Nephron progenitor cell (in vitro differentiated cells): ENCODE data around the gene GPATCH2.
"Not testable (repeated sequence)": the region's sequence is repeated elsewhere in the genome, so short reads cannot be mapped to it uniquely, and the experiment has no call there.

Source experiments
- DNase-seq: peaks from one replicate; pipeline ENCODE4 v3.0.0; 2021
- H3K27ac Mint-ChIP-seq: 2 replicates; pipeline ENCODE4 v1.8.0; 2021; ENCODE audit warnings: mild to moderate bottlenecking, moderate library complexity, mixed read lengths
- H3K27me3 Mint-ChIP-seq: 2 replicates; pipeline ENCODE4 v1.8.0; 2021; ENCODE audit warnings: mild to moderate bottlenecking, low read depth, mixed read lengths; ENCODE audit not compliant: poor library complexity
- H3K36me3 Mint-ChIP-seq: 2 replicates; pipeline ENCODE4 v1.8.0; 2021; ENCODE audit warnings: low read depth, mixed read lengths
- H3K4me1 Mint-ChIP-seq: 2 replicates; pipeline ENCODE4 v1.8.0; 2021; ENCODE audit warnings: mixed read lengths
- H3K4me3 Mint-ChIP-seq: 2 replicates; pipeline ENCODE4 v1.8.0; 2021; ENCODE audit warnings: mild to moderate bottlenecking, moderate library complexity, mixed read lengths
- H3K9me3 Mint-ChIP-seq: 2 replicates; pipeline ENCODE4 v1.8.0; 2021; ENCODE audit warnings: mild to moderate bottlenecking, moderate library complexity, mixed read lengths
- CTCF ChIP-seq: fragments of 200-600 bp; sonication (generic); IDR thresholded peaks from 2 replicates; pipeline ENCODE4 v1.5.0; 2021; ENCODE audit warnings: antibody characterized with exemption

The GPATCH2 gene

GRCh38 chr1:217602380-217602779 is 28.5 kb downstream of the GPATCH2 start:
- Mint-ChIP-seq H3K27me3 (no peaks in the 10 kb centered on the region), H3K27ac (no peak overlapping the region), H3K4me1 (no peaks in the 10 kb centered on the region), H3K9me3 (no peaks in the 10 kb centered on the region), H3K4me3 (no peak overlapping the region), H3K36me3 (peaks cover 23% of the 10 kb centered on the region)
- no peak for DNase-seq
- TF ChIP-seq CTCF, result no peak

GRCh38 chr1:217599154-217599553 is 31.7 kb downstream of the GPATCH2 start:
- Mint-ChIP-seq H3K4me1 (no peaks in the 10 kb centered on the region), H3K36me3 (peaks cover 16% of the 10 kb centered on the region), H3K27me3 (no peaks in the 10 kb centered on the region), H3K27ac (no peak overlapping the region), H3K4me3 (no peak overlapping the region), H3K9me3 (no peaks in the 10 kb centered on the region)
- no peak for DNase-seq
- TF ChIP-seq CTCF, result no peak

- peak; percentile 9 for TF ChIP-seq CTCF
- Mint-ChIP-seq H3K36me3 (peaks cover 5% of the 10 kb centered on the region), H3K4me1 (peaks cover 4% of the 10 kb centered on the region), H3K27ac (no peak overlapping the region), H3K9me3 (no peaks in the 10 kb centered on the region), H3K4me3 (no peak overlapping the region), H3K27me3 (no peaks in the 10 kb centered on the region)
- DNase-seq, result no peak
Observed at GRCh38 chr1:217590598-217590997, 40.3 kb downstream of the GPATCH2 start.

- no peak overlapping the region for H3K27ac Mint-ChIP-seq
- no peaks in the 10 kb centered on the region for H3K9me3 Mint-ChIP-seq
- H3K4me1 Mint-ChIP-seq, result peaks cover 4% of the 10 kb centered on the region
- no peak for TF ChIP-seq CTCF
- DNase-seq, result no peak
- H3K36me3 Mint-ChIP-seq, result peaks cover 18% of the 10 kb centered on the region
- no peaks in the 10 kb centered on the region for H3K27me3 Mint-ChIP-seq
- no peak overlapping the region for H3K4me3 Mint-ChIP-seq
Observed at GRCh38 chr1:217586586-217586985, 44.3 kb downstream of the GPATCH2 start.

GRCh38 chr1:217585577-217585976 is 45.3 kb downstream of the GPATCH2 start:
- H3K4me3 Mint-ChIP-seq, result no peak overlapping the region
- DNase-seq, result no peak
- no peak for TF ChIP-seq CTCF
- H3K27ac Mint-ChIP-seq, result no peak overlapping the region
- H3K27me3 Mint-ChIP-seq, result no peaks in the 10 kb centered on the region
- H3K4me1 Mint-ChIP-seq, result peaks cover 4% of the 10 kb centered on the region
- H3K9me3 Mint-ChIP-seq, result no peaks in the 10 kb centered on the region
- peaks cover 25% of the 10 kb centered on the region for H3K36me3 Mint-ChIP-seq

GRCh38 chr1:217584286-217584811 is 46.5 kb downstream of the GPATCH2 start:
- Mint-ChIP-seq H3K27ac (peak overlapping the region; percentile 46), H3K36me3 (peaks cover 25% of the 10 kb centered on the region)
- not testable (repeated sequence) for H3K4me1 Mint-ChIP-seq, H3K9me3 Mint-ChIP-seq, DNase-seq, H3K27me3 Mint-ChIP-seq, H3K4me3 Mint-ChIP-seq
